Colonic mucosa (tissue), 4 donors: Measurements from ENCODE around the gene GDPD5. TPM values are rescaled to one million over a fixed set of nuclear protein-coding genes. Genes with fewer than 3 reads are reported as not detected.
A peak's percentile ranks its signal among the peaks of the same experiment; 100 is the strongest.
"Not testable (repeated sequence)": the region's sequence is repeated elsewhere in the genome, so short reads cannot be mapped to it uniquely, and the experiment has no call there.

Experiments
- DNase-seq: peaks from one replicate; pipeline ENCODE4 v3.0.0-alpha.2; 2020
- H3K27ac ChIP-seq: fragments of 200-600 bp; one replicate; pipeline ENCODE4 v1.8.0; 2021
- H3K27me3 ChIP-seq: fragments of 200-600 bp; one replicate; pipeline ENCODE4 v1.8.0; 2021
- H3K36me3 ChIP-seq: fragments of 200-600 bp; one replicate; pipeline ENCODE4 v1.8.0; 2021
- H3K4me1 ChIP-seq: fragments of 200-600 bp; one replicate; pipeline ENCODE4 v1.8.0; 2021; ENCODE audit warnings: mild to moderate bottlenecking
- H3K4me3 ChIP-seq: fragments of 200-600 bp; one replicate; pipeline ENCODE4 v1.8.0; 2021
- H3K9ac ChIP-seq, 2 donors: one replicate each; pipeline ENCODE4 v1.7.0; 2013; ENCODE audit warnings: control low read depth in 2 of 2, low read depth in 2 of 2, low read length in 2 of 2
- H3K9me3 ChIP-seq: fragments of 200-600 bp; one replicate; pipeline ENCODE4 v1.8.0; 2021
- CTCF ChIP-seq: fragments of 200-600 bp; IDR thresholded peaks from one replicate; pipeline ENCODE4 v1.8.0; 2022; ENCODE audit warnings: antibody characterized with exemption, mild to moderate bottlenecking
- intact Hi-C: fragments of 100-400 bp; cut with DNase I; formaldehyde crosslinking; loops from one replicate; pipeline ENCODE4 v1.14.1; 2022
- total RNA-seq, 2 donors: library from RNA; stranded (reverse); fragmentation: NEBNext Ultra II Directional in 1 of 2; extraction: Animal tissue kit (Norgen Biotek cat#: 25700) in 1 of 2; gene quantifications; one replicate each; pipeline ENCODE4 v1.2.1, GENCODE V29; 2021
- donor health status: healthy.
- donor health status: DM: no; HTN: no; CAD: no.
- donor health status: DM: no; HTN: no; CAD: no.

GDPD5 gene
- total RNA-seq, 2 donors from 2014 or later: 2.6 to 4.1 TPM

DNA sequence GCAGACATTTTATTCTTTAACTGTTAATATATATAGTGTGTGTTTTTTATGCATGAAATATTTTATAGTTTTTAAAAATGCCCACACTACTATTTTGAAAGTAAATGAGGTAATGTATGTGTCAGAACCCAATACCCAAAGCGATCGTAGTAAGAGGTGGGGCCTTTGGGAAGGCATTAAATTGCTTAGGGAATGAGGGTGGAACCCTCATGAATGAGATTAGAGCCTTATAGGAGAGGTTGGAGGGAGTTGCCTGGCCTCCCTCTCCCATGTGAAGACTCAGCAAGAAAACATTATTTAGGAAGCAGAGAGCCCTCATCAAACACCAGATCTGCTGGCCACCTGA, 103.9 kb downstream of the GDPD5 start:
- H3K9ac ChIP-seq: no peak overlapping the region
- intact Hi-C loops: no loop called here
- no peak overlapping the region for H3K27ac ChIP-seq
- H3K4me1 ChIP-seq: peaks cover 15% of the 10 kb centered on the region
- no peaks in the 10 kb centered on the region for H3K9me3 ChIP-seq
- no peak overlapping the region for H3K4me3 ChIP-seq
- TF ChIP-seq CTCF: no peak
- no peak for DNase-seq
- H3K36me3 ChIP-seq: no peaks in the 10 kb centered on the region
- H3K27me3 ChIP-seq: no peaks in the 10 kb centered on the region

GRCh38 chr11:75421035-75421602, 104.6 kb downstream of the GDPD5 start:
- no peak for DNase-seq
- H3K27ac ChIP-seq: no peak overlapping the region
- H3K4me1 ChIP-seq: peaks cover 15% of the 10 kb centered on the region

GRCh38 chr11:75420224-75421034, 105.3 kb downstream of the GDPD5 start:
- TF ChIP-seq CTCF: no peak
- DNase-seq: peak; percentile 58
- intact Hi-C loops: no loop called here
- H3K9ac ChIP-seq: no peak overlapping the region
- peaks cover 15% of the 10 kb centered on the region for H3K4me1 ChIP-seq
- H3K27me3 ChIP-seq: no peaks in the 10 kb centered on the region
- H3K27ac ChIP-seq: no peak overlapping the region
- no peak overlapping the region for H3K4me3 ChIP-seq
- no peaks in the 10 kb centered on the region for H3K36me3 ChIP-seq
- no peaks in the 10 kb centered on the region for H3K9me3 ChIP-seq

More at GRCh38 chr11:75421035-75421602, 104.6 kb downstream of the GDPD5 start:
- intact Hi-C loops: no loop called here
- Histone ChIP-seq H3K9ac (peak overlapping the region in 1 of 2 donors; percentile 44), H3K36me3 (no peaks in the 10 kb centered on the region), H3K27me3 (no peaks in the 10 kb centered on the region), H3K4me3 (no peak overlapping the region), H3K9me3 (no peaks in the 10 kb centered on the region)
- TF ChIP-seq CTCF: no peak

DNA sequence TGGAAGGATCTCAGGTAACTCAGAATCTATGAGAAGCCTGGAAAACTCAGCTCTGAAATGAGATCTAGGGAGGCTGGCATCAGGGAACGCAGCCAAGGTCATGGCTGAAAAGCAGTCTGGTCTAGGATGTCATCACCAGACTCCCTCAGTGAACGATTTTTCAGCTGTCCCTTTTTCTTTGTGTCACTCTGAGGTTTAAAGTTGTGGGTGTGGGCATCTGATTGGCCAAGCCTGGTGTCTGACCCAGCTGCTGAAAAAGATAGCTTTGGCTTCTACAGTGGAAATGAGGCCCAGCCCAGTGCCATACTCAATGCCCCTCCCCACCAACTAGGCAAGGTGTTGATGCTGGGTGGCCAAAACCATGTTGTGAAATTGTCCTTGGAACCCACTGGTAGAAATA, 111.9 kb downstream of the GDPD5 start:
- no peak overlapping the region for H3K27ac ChIP-seq
- no peaks in the 10 kb centered on the region for H3K4me1 ChIP-seq
- intact Hi-C loops: no loop called here
- H3K9me3 ChIP-seq: no peaks in the 10 kb centered on the region
- no peak overlapping the region for H3K4me3 ChIP-seq
- H3K36me3 ChIP-seq: no peaks in the 10 kb centered on the region
- TF ChIP-seq CTCF: no peak
- no peaks in the 10 kb centered on the region for H3K27me3 ChIP-seq
- no peak overlapping the region for H3K9ac ChIP-seq
- no peak for DNase-seq

GRCh38 chr11:75413146-75413545, 112.6 kb downstream of the GDPD5 start:
- H3K4me1 ChIP-seq, H3K9ac ChIP-seq, H3K36me3 ChIP-seq, H3K27ac ChIP-seq, H3K27me3 ChIP-seq, intact Hi-C loops, H3K9me3 ChIP-seq, DNase-seq, H3K4me3 ChIP-seq: not testable (repeated sequence)

DNA sequence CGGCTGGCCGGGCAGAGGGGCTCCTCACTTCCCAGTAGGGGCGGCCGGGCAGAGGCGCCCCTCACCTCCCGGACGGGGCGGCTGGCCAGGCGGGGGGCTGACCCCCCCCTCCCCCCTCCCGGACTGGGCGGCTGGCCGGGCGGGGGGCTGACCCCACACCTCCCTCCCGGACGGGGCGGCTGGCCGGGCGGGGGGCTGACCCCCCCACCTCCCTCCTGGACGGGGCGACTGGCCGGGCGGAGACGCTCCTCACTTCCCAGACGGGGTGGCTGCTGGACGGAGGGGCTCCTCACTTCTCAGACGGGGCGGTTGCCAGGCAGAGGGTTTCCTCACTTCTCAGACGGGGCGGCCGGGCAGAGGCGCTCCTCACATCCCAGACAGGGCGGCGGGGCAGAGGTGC, 115.8 kb downstream of the GDPD5 start:
- H3K9ac ChIP-seq, H3K4me1 ChIP-seq, H3K9me3 ChIP-seq, DNase-seq, H3K4me3 ChIP-seq, H3K27ac ChIP-seq, H3K27me3 ChIP-seq, intact Hi-C loops: not testable (repeated sequence)
- peaks cover 11% of the 10 kb centered on the region for H3K36me3 ChIP-seq
